Panc1 (cell line): ENCODE results near the gene ZCCHC2.

Source experiments
- CTCF ChIP-seq: fragments of 450-650 bp; IDR thresholded peaks from 2 replicates; pipeline ENCODE4 v1.5.1; 2017; ENCODE audit warnings: mild to moderate bottlenecking
- POLR2AphosphoS5 ChIP-seq: IDR thresholded peaks from 2 replicates; pipeline ENCODE4 v1.6.1; 2012; ENCODE audit warnings: mild to moderate bottlenecking, low read depth, low read length, moderate library complexity
- REST ChIP-seq, 2 experiments: IDR thresholded peaks; 2 replicates each; pipeline ENCODE4 v1.6.1; 2011 to 2012; ENCODE audit warnings: low read depth in 2 of 2, control low read depth in 1 of 2, low read length in 1 of 2, mild to moderate bottlenecking in 1 of 2, moderate library complexity in 1 of 2; ENCODE audit not compliant: insufficient read depth in 1 of 2
- TCF7L2 ChIP-seq: IDR thresholded peaks from 2 replicates; pipeline ENCODE4 v1.6.1; 2011; ENCODE audit warnings: mild to moderate bottlenecking, low read depth, low read length, inconsistent platforms

GRCh38 chr18:62484941-62485340 is 37.9 kb upstream of the ZCCHC2 start:
- TF ChIP-seq CTCF (no peak), TCF7L2 (no peak), POLR2AphosphoS5 (no peak), REST (IDR thresholded peaks at IDR 0.05; ENCODE audit: insufficient read depth in 1 of 2, low read depth in 2 of 2, low read length in 1 of 2) (no peak)
